Colonic mucosa (tissue), 4 donors: ENCODE results near the gene SURF6. TPM values are rescaled to one million over a fixed set of nuclear protein-coding genes. Genes with fewer than 3 reads are reported as not detected.

ENCODE experiments used
- DNase-seq: peaks from one replicate; pipeline ENCODE4 v3.0.0-alpha.2; 2020
- H3K27ac ChIP-seq: fragments of 200-600 bp; one replicate; pipeline ENCODE4 v1.8.0; 2021
- H3K27me3 ChIP-seq: fragments of 200-600 bp; one replicate; pipeline ENCODE4 v1.8.0; 2021
- H3K36me3 ChIP-seq: fragments of 200-600 bp; one replicate; pipeline ENCODE4 v1.8.0; 2021
- H3K4me1 ChIP-seq: fragments of 200-600 bp; one replicate; pipeline ENCODE4 v1.8.0; 2021; ENCODE audit warnings: mild to moderate bottlenecking
- H3K4me3 ChIP-seq: fragments of 200-600 bp; one replicate; pipeline ENCODE4 v1.8.0; 2021
- H3K9ac ChIP-seq, 2 donors: one replicate each; pipeline ENCODE4 v1.7.0; 2013; ENCODE audit warnings: control low read depth in 2 of 2, low read depth in 2 of 2, low read length in 2 of 2
- H3K9me3 ChIP-seq: fragments of 200-600 bp; one replicate; pipeline ENCODE4 v1.8.0; 2021
- CTCF ChIP-seq: fragments of 200-600 bp; IDR thresholded peaks from one replicate; pipeline ENCODE4 v1.8.0; 2022; ENCODE audit warnings: antibody characterized with exemption, mild to moderate bottlenecking
- intact Hi-C: fragments of 100-400 bp; cut with DNase I; formaldehyde crosslinking; loops from one replicate; pipeline ENCODE4 v1.14.1; 2022
- total RNA-seq, 2 donors: library from RNA; stranded (reverse); fragmentation: NEBNext Ultra II Directional in 1 of 2; extraction: Animal tissue kit (Norgen Biotek cat#: 25700) in 1 of 2; gene quantifications; one replicate each; pipeline ENCODE4 v1.2.1, GENCODE V29; 2021
- donor health status: healthy.
- donor health status: DM: no; HTN: no; CAD: no.
- donor health status: DM: no; HTN: no; CAD: no.

Gene SURF6
- total RNA-seq, 2 donors from 2014 or later: 16.0 to 41.2 TPM

DNA sequence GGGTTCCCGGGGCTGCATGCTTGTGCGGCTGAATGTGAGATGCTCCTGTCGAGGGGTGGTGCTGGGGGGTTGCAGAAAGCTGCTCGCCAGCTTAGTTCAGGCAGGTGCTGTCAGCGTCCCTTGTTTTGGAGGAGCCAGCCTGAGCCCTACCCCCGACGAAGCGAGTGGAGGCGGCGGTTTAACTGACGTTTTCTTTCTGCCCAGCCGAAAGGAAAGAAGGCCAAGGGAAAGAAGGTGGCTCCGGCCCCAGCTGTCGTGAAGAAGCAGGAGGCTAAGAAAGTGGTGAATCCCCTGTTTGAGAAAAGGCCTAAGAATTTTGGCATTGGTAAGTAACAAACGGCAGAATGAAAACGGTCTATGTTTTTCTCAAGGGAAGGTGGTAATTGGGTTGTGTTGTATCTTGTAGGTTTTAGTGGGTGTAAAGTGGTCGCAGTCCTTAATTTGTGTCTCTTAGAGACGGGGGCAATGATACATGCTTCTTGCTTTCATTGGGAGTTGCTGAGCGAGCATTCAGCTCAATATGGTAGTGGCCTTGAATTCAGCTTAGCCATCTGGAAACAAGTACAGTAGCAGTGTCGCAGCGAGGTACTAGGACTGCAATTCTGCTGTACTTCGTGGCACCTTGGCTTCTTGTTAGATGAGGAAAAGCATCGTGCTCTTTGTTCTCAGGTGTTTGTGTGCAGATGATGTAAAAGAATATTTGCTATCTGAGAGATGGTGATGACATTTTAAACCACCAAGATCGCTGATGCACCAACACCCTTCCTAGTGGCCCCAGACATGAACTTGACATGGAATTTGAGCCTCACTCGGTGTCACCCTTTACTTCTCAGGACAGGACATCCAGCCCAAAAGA lies 13.0 kb upstream of the SURF6 start:
- H3K27ac ChIP-seq: peak overlapping the region; percentile 66
- H3K27me3 ChIP-seq: no peaks in the 10 kb centered on the region
- peaks cover 19% of the 10 kb centered on the region for H3K36me3 ChIP-seq
- peak overlapping the region; percentile 95 for H3K9ac ChIP-seq
- peak overlapping the region; percentile 71 for H3K4me3 ChIP-seq
- DNase-seq: no peak
- H3K9me3 ChIP-seq: no peaks in the 10 kb centered on the region
- intact Hi-C loops: no loop called here
- H3K4me1 ChIP-seq: peaks cover 7% of the 10 kb centered on the region
- TF ChIP-seq CTCF: no peak

GRCh38 chr9:133347985-133348717 lies 12.2 kb upstream of the SURF6 start, which contains the start of the genes MED22 and RPL7A:
TSS of gene MED22 (minus strand) at chr9:133348131. CDS start at chr9:133346662, 1,469 bp downstream.
TSS of gene RPL7A (plus strand) at chr9:133348218. CDS start at chr9:133348244, 26 bp downstream.
- DNase-seq: peak; percentile 95
- Histone ChIP-seq H3K36me3 (peaks cover 20% of the 10 kb centered on the region), H3K27me3 (no peaks in the 10 kb centered on the region), H3K9me3 (no peaks in the 10 kb centered on the region), H3K27ac (peak within 1 kb of the TSS; percentile 66), H3K4me1 (peaks cover 7% of the 10 kb centered on the region), H3K4me3 (peak within 1 kb of the TSS; percentile 71), H3K9ac (peak within 1 kb of the TSS; percentile 95)
- intact Hi-C loops: no loop called here
- no peak for TF ChIP-seq CTCF

DNA sequence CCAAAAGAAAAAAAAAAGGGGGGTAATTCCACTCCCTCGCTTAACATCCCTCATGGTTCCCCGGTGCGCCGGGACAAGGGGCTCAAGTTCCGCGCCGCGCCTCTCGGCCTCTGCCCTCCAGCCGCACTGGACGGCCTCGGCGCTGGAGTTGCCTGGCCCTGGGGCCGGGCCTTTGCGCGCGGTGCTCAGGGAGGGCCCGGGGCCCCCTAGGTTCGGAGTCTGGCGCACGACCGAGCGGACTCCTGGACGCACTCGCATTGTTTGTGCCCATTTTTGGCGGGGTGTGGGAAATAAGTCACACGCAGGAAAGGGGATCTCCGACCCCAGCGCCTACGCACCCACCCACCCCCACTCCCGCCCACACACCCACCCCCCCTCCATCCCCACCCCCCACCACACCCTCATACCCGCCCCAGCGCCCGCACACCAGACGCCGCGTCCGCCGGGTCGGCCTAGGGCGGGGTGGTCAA lies 11.6 kb upstream of the SURF6 start:
- intact Hi-C loops: no loop called here
- Histone ChIP-seq H3K9ac (peak overlapping the region; percentile 79 to 95), H3K36me3 (peaks cover 24% of the 10 kb centered on the region), H3K27me3 (no peaks in the 10 kb centered on the region), H3K4me1 (peaks cover 7% of the 10 kb centered on the region), H3K4me3 (peak overlapping the region; percentile 71), H3K27ac (peak overlapping the region; percentile 66), H3K9me3 (no peaks in the 10 kb centered on the region)
- TF ChIP-seq CTCF: no peak
- DNase-seq: peak; percentile 47

- Histone ChIP-seq H3K4me1 (peaks cover 7% of the 10 kb centered on the region), H3K9me3 (no peaks in the 10 kb centered on the region), H3K4me3 (peak overlapping the region; percentile 71), H3K27me3 (no peaks in the 10 kb centered on the region), H3K27ac (peak overlapping the region; percentile 66), H3K36me3 (peaks cover 19% of the 10 kb centered on the region), H3K9ac (peak overlapping the region; percentile 59 to 79)
- intact Hi-C loops: no loop called here
- TF ChIP-seq CTCF: no peak
- DNase-seq: no peak
Observed at GRCh38 chr9:133346021-133346785, 10.2 kb upstream of the SURF6 start.

DNA sequence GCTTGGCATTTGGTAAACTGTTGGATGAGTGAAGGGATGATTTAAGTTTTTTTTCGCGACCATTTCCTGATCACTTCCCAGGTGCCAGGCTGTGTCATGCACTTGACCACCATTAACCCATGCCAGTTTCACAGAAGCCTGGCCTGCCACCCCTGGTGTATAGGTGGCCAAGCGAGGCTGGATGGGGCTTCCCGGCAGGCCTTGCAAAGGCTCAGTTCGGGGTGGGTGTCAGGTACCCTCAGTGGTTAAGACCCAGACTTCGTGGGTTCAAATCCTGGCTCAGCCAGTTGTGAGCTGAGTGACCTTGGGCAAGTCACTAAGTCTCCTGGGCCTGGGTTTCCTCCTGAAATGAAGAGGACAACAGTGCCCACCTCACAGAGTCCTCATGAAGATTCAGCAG lies 9.6 kb upstream of the SURF6 start:
- H3K4me1 ChIP-seq: peaks cover 7% of the 10 kb centered on the region
- no peak overlapping the region for H3K27ac ChIP-seq
- no peak for TF ChIP-seq CTCF
- no peak overlapping the region for H3K4me3 ChIP-seq
- DNase-seq: no peak
- no peak overlapping the region for H3K9ac ChIP-seq
- no peaks in the 10 kb centered on the region for H3K27me3 ChIP-seq
- intact Hi-C loops: no loop called here
- H3K36me3 ChIP-seq: peaks cover 15% of the 10 kb centered on the region
- no peaks in the 10 kb centered on the region for H3K9me3 ChIP-seq
